HG03025 (cell line): ENCODE data around the gene SLC35B2.

Source experiments
- ATAC-seq: cut with Tn5 transposase; IDR thresholded peaks from one replicate; pipeline ENCODE4 v1.9.1; 2021; ENCODE audit warnings: mild to moderate bottlenecking, moderate library complexity; ENCODE audit not compliant: unreplicated experiment, low FRiP score

SLC35B2 gene

GRCh38 chr6:44255105-44255808, 2.1 kb downstream of the SLC35B2 start:
- no peak for ATAC-seq

GRCh38 chr6:44254191-44255104, 2.9 kb downstream of the SLC35B2 start:
- ATAC-seq: no peak

GRCh38 chr6:44253307-44254101, 3.8 kb downstream of the SLC35B2 start:
- no peak for ATAC-seq

GRCh38 chr6:44251576-44252524, 5.5 kb downstream of the SLC35B2 start:
- no peak for ATAC-seq

GRCh38 chr6:44250718-44251123, 6.6 kb downstream of the SLC35B2 start:
- ATAC-seq: no peak

GRCh38 chr6:44250067-44250717, 7.1 kb downstream of the SLC35B2 start:
- ATAC-seq: no peak

GRCh38 chr6:44249082-44249748, 8.1 kb downstream of the SLC35B2 start:
- no peak for ATAC-seq

- ATAC-seq: no peak
Observed at GRCh38 chr6:44248579-44248978, 8.7 kb downstream of the SLC35B2 start.

GRCh38 chr6:44247338-44248302, 9.7 kb downstream of the SLC35B2 start:
- peak; percentile 23 for ATAC-seq

GRCh38 chr6:44246663-44247337, 10.5 kb downstream of the SLC35B2 start, which contains the start of gene HSP90AB1:
HSP90AB1 (plus strand) TSS chr6:44247101; CDS start chr6:44248630, 1,529 bp downstream.
- peak; percentile 60 for ATAC-seq

- peak; percentile 51 for ATAC-seq
Observed at GRCh38 chr6:44245912-44246662, 11.2 kb downstream of the SLC35B2 start.

GRCh38 chr6:44245391-44245911, 11.9 kb downstream of the SLC35B2 start:
- no peak for ATAC-seq

GRCh38 chr6:44243345-44243744, 14.0 kb downstream of the SLC35B2 start:
- ATAC-seq: no peak

- no peak for ATAC-seq
Observed at GRCh38 chr6:44238687-44239350, 18.5 kb downstream of the SLC35B2 start.

GRCh38 chr6:44237813-44238433, 19.4 kb downstream of the SLC35B2 start:
- ATAC-seq: peak; percentile 82
